Duodenal mucosa (tissue), 2 donors: ENCODE measurements around the gene PRAMEF17.
"Not testable (repeated sequence)": the region's sequence is repeated elsewhere in the genome, so short reads cannot be mapped to it uniquely, and the experiment has no call there.

ENCODE experiments used
- H3K27ac ChIP-seq: one replicate; pipeline ENCODE4 v1.7.0; 2013; ENCODE audit warnings: low read depth, low read length
- H3K27me3 ChIP-seq, 2 donors: one replicate each; pipeline ENCODE4 v1.7.0; 2013; ENCODE audit warnings: low read length in 2 of 2, control low read depth in 1 of 2; ENCODE audit not compliant: insufficient read depth in 2 of 2, control insufficient read depth in 1 of 2
- H3K36me3 ChIP-seq, 2 donors: one replicate each; pipeline ENCODE4 v1.7.0; 2013; ENCODE audit warnings: low read length in 2 of 2, control low read depth in 1 of 2; ENCODE audit not compliant: insufficient read depth in 2 of 2, control insufficient read depth in 1 of 2
- H3K4me1 ChIP-seq, 2 donors: one replicate each; pipeline ENCODE4 v1.7.0; 2013; ENCODE audit warnings: low read length in 2 of 2, control low read depth in 1 of 2; ENCODE audit not compliant: insufficient read depth in 2 of 2, control insufficient read depth in 1 of 2
- H3K4me3 ChIP-seq, 2 donors: one replicate each; pipeline ENCODE4 v1.7.0; 2013; ENCODE audit warnings: low read length in 2 of 2, low read depth in 1 of 2
- H3K9ac ChIP-seq, 2 donors: one replicate each; pipeline ENCODE4 v1.7.0; 2013; ENCODE audit warnings: low read length in 2 of 2, low read depth in 1 of 2
- H3K9me3 ChIP-seq, 2 donors: one replicate each; pipeline ENCODE4 v1.7.0; 2013; ENCODE audit warnings: low read length in 2 of 2, control low read depth in 1 of 2; ENCODE audit not compliant: control insufficient read depth in 1 of 2

The PRAMEF17 gene, protein sequence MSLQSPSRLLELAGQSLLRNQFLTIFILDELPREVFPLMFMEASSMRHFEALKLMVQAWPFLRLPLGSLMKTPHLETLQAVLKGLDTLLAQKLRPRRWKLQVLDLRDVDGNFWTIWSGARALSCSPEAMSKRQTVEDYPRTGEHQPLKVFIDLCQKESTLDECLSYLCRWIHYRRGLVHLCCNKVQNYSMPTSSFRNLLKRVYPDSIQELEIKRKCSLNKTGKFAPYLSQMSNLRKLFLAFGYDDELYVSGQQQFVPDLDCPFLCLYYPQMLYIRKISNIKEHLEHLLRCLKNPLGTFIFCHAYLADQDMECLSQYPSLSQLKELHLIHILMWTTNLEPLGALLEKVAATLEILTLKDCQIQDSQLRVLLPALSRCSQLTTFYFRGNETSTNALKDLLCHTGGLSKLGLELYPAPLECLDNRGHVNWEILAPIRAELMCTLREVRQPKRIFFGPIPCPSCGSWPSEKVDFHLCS

DNA sequence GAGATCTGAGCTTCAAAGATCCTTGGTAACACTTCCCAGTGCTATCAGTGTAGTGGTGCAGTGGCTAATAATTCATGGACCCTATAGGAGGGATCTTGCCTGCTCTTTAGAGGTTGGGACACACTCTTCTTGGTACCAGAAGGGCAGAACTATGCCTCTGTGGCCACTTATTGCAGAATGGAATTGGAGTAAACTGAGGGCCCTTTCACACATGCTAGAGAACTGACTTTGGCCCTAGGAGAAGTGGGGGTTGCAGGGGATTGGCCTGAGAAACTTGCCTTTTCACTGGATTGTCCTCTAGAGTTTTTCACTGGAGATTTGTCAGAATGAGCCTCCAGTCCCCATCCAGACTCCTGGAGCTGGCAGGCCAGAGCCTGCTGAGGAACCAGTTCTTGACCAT lies at the start of gene PRAMEF17:
PRAMEF17 (plus strand) TSS at position 301 of the 400 bp plus-strand sequence; CDS start at position 327, 26 bp downstream.
- H3K27me3 ChIP-seq, H3K9ac ChIP-seq, H3K4me1 ChIP-seq, H3K36me3 ChIP-seq, H3K9me3 ChIP-seq, H3K27ac ChIP-seq, H3K4me3 ChIP-seq: not testable (repeated sequence)

DNA sequence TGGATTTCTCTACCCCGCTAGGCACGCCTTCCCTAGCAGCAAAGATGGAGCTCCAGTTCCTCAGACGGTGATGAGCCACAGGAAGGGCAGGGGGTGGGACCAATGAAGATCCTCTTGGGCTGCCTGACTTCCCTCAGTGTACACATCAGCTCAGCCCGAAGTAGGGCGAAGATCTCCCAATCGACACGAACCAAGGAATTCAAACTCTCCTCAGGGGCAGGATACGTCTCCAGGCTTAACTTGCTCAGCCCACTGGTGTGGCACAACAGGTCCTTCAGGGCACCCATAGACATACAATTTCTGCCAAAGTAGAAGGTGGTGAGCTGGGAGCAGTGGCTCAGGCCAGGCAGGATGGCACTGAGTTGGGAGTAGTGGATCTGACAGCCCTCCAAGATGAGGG lies 46.9 kb upstream of the PRAMEF17 start:
- not testable (repeated sequence) for H3K36me3 ChIP-seq, H3K27me3 ChIP-seq, H3K4me3 ChIP-seq, H3K4me1 ChIP-seq, H3K9me3 ChIP-seq, H3K27ac ChIP-seq, H3K9ac ChIP-seq

DNA sequence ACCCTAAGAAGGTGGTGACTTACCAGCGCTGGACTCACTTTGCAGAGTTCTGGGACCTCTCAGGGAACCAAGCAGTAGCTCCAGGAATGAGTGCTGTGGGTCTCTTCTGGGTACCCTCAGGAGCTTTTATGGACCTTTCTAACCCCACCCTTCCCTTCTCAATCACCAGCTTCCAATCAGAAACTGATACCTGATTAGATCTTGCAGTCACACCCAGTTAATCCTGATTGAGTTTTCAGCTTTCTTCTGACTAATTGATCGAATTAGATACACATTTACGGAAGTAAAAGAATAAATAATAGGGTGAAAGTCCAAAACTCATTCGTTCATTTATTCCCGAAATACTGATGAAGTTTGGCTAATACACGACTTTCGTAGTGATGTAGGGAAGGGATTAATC lies 42.4 kb upstream of the PRAMEF17 start, which contains the start of gene PRAMEF14:
PRAMEF14 (minus strand) TSS at position 101 of the 400 bp plus-strand sequence. CDS start 1,820 bp downstream, outside the sequence.
- H3K9me3 ChIP-seq, H3K27ac ChIP-seq, H3K27me3 ChIP-seq, H3K36me3 ChIP-seq, H3K9ac ChIP-seq, H3K4me3 ChIP-seq, H3K4me1 ChIP-seq: not testable (repeated sequence)

DNA sequence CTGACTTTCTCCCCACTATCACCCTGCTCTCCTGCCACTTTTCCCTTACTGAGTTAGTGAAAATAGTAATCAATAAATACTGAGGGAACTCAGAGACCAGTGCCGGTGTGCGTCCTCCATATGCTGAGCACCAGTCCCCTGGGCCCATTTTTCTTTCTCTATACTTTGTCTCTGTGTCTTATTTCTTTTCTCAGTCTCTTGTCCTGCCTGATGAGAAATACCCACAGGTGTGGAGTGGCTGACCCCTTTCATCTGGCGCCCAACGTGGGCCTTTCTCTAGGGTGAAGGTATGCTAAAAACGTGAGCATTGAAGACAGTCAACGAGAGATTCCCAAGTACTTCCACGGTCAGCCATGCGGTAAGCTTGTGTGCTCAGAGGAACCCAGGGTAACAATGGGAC lies 36.0 kb upstream of the PRAMEF17 start:
- not testable (repeated sequence) for H3K9ac ChIP-seq, H3K36me3 ChIP-seq, H3K4me3 ChIP-seq

DNA sequence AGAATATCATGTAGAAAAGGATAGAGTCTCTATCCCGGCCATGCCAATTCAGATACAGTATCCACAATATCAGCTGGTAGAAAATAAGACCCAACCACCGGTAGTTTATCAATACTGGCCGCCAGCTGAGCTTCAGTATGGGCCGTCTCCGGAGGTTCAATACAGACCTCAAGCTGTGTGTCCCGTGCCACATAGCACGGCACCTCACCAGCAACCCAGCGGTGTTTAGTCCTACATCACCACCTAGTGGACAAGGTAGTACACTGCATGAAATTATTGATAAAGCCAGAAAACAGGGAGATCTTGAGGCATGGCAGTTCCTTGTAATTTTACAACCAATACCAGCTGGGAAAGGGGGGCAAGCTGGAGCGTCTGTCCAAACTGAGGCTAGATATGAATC lies 35.0 kb upstream of the PRAMEF17 start:
- not testable (repeated sequence) for H3K4me3 ChIP-seq, H3K9ac ChIP-seq, H3K36me3 ChIP-seq, H3K27me3 ChIP-seq, H3K27ac ChIP-seq, H3K9me3 ChIP-seq, H3K4me1 ChIP-seq

More for the DNA sequence above, 36.0 kb upstream of the PRAMEF17 start:
- H3K27me3 ChIP-seq, H3K9me3 ChIP-seq, H3K4me1 ChIP-seq, H3K27ac ChIP-seq: not testable (repeated sequence)

DNA sequence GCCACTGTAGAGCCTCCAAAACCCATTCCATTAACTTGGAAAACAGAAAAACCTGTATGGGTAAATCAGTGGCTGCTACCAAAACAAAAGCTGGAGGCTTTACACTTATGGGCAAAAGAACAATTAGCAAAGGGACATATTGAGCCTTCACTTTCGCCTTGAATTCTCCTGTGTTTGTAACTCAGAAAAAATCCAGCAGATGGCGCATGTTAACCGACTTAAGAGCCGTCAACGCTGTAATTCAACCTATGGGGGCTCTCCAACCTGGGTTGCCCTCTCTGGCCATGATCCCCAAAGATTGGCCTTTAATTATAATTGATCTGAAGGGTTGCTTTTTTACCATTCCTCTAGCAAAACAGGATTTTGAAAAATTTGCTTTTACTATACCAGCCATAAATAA lies 32.7 kb upstream of the PRAMEF17 start:
- not testable (repeated sequence) for H3K27ac ChIP-seq, H3K4me3 ChIP-seq, H3K4me1 ChIP-seq, H3K36me3 ChIP-seq, H3K9ac ChIP-seq, H3K27me3 ChIP-seq, H3K9me3 ChIP-seq

DNA sequence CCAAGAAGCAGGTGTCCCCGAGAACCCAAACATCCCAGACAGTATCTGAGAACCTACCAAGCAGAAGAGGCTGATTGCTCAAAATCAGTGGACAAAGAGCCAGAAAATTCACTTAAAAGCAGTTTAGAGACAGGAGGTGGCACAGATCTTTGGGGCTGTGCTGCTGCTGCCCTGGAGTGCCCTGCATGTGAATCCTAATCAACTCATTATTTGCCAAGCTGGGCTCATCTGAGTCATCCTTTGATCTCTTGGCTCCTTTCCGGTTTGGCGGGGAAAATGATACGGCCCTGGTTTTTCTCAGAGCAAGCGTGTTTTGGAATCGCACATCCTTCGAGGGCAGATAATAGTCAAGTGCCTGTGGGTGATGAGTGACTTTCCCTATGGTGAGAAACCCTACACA lies 27.1 kb upstream of the PRAMEF17 start:
- H3K4me1 ChIP-seq, H3K36me3 ChIP-seq, H3K4me3 ChIP-seq, H3K27me3 ChIP-seq, H3K9me3 ChIP-seq, H3K9ac ChIP-seq, H3K27ac ChIP-seq: not testable (repeated sequence)

DNA sequence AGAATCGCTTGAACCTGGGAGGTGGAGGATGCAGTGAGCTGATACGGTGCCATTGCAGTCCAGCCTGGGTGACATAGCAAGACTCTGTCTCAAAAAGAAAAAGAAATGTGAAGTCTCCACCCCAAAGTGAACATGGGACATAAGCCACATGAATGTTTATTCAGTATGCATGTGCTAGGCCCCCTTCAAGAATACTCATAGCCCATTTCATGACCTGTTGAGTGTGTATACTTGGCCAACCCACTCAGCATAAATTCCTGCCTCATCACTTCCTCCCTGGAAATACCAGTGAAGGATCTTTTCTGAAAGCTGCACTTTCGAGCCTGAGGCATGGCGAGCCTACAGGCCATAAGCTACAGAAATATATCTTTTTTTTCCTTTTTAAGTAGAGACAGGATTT lies 24.5 kb upstream of the PRAMEF17 start:
- H3K27ac ChIP-seq, H3K9me3 ChIP-seq: not testable (repeated sequence)

DNA sequence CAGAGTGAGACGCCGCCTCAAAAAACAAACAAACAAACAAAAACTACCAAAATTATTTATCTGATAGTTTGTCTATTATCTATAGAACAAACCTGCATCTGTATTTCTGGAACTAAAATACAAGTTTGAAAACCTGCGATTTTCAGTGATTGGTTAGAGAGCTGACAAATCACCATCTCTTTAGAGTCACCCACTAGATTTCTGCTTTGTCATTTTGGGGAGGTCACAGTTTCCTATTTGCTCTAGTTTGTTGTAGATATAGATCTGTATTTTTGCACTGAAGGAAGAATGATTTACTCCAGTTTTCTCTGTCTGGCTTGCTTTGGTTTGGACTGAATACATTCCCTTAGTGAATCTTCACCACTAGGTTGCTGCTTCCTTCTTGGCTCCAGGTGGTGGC lies 22.9 kb upstream of the PRAMEF17 start:
- H3K4me3 ChIP-seq, H3K36me3 ChIP-seq: not testable (repeated sequence)

More for the DNA sequence above, 24.5 kb upstream of the PRAMEF17 start:
- not testable (repeated sequence) for H3K4me1 ChIP-seq, H3K9ac ChIP-seq, H3K36me3 ChIP-seq, H3K27me3 ChIP-seq, H3K4me3 ChIP-seq

DNA sequence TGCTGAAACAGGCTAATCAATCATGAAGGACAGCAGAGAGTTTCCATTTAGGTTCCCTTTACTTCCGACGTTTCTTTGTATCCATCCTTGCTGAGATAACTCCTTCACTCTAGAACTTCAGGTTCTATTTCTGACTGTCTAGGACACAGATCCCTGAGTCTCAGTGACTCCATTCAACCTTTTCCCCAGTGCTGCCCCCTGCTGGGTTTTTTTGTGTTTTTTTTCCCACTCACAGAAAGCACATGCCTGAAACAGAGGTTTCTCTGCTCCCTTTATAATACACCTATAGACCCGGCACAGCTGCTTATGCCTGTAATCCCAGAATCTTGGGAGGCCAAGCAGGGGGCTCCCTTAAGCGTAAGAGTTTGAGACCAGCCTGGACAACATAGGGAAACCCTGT lies 20.9 kb upstream of the PRAMEF17 start:
- not testable (repeated sequence) for H3K27ac ChIP-seq, H3K4me3 ChIP-seq, H3K9ac ChIP-seq, H3K4me1 ChIP-seq, H3K36me3 ChIP-seq, H3K9me3 ChIP-seq, H3K27me3 ChIP-seq

More for the DNA sequence above, 22.9 kb upstream of the PRAMEF17 start:
- H3K9ac ChIP-seq, H3K27ac ChIP-seq, H3K27me3 ChIP-seq, H3K4me1 ChIP-seq, H3K9me3 ChIP-seq: not testable (repeated sequence)
